Activated CD8-positive, alpha-beta T cell treated with anti-CD3 and anti-CD28 coated beads for 36 hours (primary cell): ENCODE measurements around the gene ZDHHC1. TPM values are rescaled to one million over a fixed set of nuclear protein-coding genes. Genes with fewer than 3 reads are reported as not detected.
"Not testable (repeated sequence)": the region's sequence is repeated elsewhere in the genome, so short reads cannot be mapped to it uniquely, and the experiment has no call there.

Experiments used
- ATAC-seq: fragments of 200-7000 bp; cut with Tn5 transposase; one replicate; pipeline ENCODE4 v1.10.0; 2021; ENCODE audit warnings: mild to moderate bottlenecking, moderate library complexity
- CTCF ChIA-PET: fragments of 350-600 bp; sonication (Branson Sonifier 250); formaldehyde crosslinking; loops from one replicate; lab custom pipeline; 2021; ENCODE audit warnings: antibody characterized with exemption; lab: Charles Lee
- POLR2A ChIA-PET: fragments of 350-600 bp; sonication (Branson Sonifier 250); formaldehyde crosslinking; loops from one replicate; lab custom pipeline; 2021; ENCODE audit warnings: antibody characterized with exemption; lab: Charles Lee
- DNase-seq: peaks from one replicate; pipeline ENCODE4 v3.0.0-alpha.2; 2020
- H3K27ac Mint-ChIP-seq: one replicate; pipeline ENCODE4 v1.8.0; 2021; ENCODE audit warnings: mild to moderate bottlenecking, mixed read lengths
- H3K27me3 Mint-ChIP-seq: one replicate; pipeline ENCODE4 v1.8.0; 2021; ENCODE audit warnings: mixed read lengths
- H3K36me3 Mint-ChIP-seq: one replicate; pipeline ENCODE4 v1.8.0; 2021; ENCODE audit warnings: low read depth, mixed read lengths
- H3K4me1 Mint-ChIP-seq: one replicate; pipeline ENCODE4 v1.8.0; 2021; ENCODE audit warnings: low read depth, mixed read lengths
- H3K4me3 Mint-ChIP-seq: one replicate; pipeline ENCODE4 v1.8.0; 2021; ENCODE audit warnings: mild to moderate bottlenecking, moderate library complexity, mixed read lengths
- H3K9me3 Mint-ChIP-seq: one replicate; pipeline ENCODE4 v1.8.0; 2021; ENCODE audit warnings: mixed read lengths
- intact Hi-C: fragments of 100-400 bp; cut with micrococcal nuclease; formaldehyde crosslinking; loops from one replicate; pipeline ENCODE4 v1.10.0; 2022
- total RNA-seq, 2 experiments: library from RNA; stranded (reverse); gene quantifications; one replicate each; pipeline ENCODE4 v1.2.3, GENCODE V29; 2021
- TF ChIP-seq, protein P1 (sequence below): fragments of 200-600 bp; IDR thresholded peaks from one replicate; pipeline ENCODE4 v1.8.0; 2022; ENCODE audit warnings: antibody characterized with exemption, mild to moderate bottlenecking

The ZDHHC1 gene
- total RNA-seq, 2 experiments from 2014 or later: 0.54 to 0.60 TPM

DNA sequence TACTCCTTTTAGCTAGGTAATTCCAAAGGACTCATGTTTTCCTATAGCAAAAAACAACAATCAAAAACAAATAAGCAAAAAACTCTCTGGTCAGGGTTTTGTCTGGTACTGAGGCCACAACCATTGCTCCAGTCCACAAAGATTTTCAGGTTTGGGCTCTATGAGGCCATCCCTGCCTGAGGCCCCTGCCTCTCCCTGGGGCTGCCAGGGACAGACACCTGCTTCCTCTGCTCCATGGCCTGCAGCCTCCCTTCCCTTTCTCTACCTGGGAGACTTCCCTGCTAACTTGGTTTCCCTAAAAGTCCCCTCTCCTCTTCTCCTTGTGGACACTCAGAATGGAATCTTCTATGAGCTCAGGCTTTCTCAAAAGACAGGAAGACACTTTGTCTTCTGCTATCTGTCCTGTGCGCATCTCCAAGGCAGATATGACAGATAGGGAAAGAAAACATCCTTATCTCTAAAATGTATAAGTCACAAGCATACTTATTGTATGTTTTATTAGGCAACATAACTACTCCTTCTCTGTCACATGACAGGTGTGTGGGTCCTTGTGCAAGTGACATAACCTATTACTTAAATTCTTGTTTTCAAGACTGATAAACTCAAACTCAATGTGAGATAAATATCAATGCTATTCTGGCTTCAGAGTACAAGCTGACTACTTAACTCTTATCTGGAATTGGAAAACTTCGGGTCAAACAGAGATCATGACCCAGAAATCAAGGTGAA, 1.2 kb upstream of the ZDHHC1 start:
- Mint-ChIP-seq H3K27me3 (peaks cover 26% of the 10 kb centered on the region), H3K4me1 (peaks cover 5% of the 10 kb centered on the region), H3K36me3 (no peaks in the 10 kb centered on the region), H3K9me3 (no peaks in the 10 kb centered on the region), H3K27ac (no peak overlapping the region), H3K4me3 (peak overlapping the region; percentile 44)
- ATAC-seq (no peak), DNase-seq (no peak)
- intact Hi-C loops: no loop called here
- TF ChIP-seq, protein P1, sequence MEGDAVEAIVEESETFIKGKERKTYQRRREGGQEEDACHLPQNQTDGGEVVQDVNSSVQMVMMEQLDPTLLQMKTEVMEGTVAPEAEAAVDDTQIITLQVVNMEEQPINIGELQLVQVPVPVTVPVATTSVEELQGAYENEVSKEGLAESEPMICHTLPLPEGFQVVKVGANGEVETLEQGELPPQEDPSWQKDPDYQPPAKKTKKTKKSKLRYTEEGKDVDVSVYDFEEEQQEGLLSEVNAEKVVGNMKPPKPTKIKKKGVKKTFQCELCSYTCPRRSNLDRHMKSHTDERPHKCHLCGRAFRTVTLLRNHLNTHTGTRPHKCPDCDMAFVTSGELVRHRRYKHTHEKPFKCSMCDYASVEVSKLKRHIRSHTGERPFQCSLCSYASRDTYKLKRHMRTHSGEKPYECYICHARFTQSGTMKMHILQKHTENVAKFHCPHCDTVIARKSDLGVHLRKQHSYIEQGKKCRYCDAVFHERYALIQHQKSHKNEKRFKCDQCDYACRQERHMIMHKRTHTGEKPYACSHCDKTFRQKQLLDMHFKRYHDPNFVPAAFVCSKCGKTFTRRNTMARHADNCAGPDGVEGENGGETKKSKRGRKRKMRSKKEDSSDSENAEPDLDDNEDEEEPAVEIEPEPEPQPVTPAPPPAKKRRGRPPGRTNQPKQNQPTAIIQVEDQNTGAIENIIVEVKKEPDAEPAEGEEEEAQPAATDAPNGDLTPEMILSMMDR: no peak
- POLR2A ChIA-PET: interaction anchor here (1.0 to 1.1 kb wide), 2 partner anchors 7 to 139 kb away, joined by 3 read pairs; no protein-coding TSS in a partner anchor
- CTCF ChIA-PET: interaction anchor here (0.9 to 3.0 kb wide), 6 partner anchors 9 to 70 kb away, joined by 3 to 25 read pairs (median 4); no protein-coding TSS in a partner anchor

DNA sequence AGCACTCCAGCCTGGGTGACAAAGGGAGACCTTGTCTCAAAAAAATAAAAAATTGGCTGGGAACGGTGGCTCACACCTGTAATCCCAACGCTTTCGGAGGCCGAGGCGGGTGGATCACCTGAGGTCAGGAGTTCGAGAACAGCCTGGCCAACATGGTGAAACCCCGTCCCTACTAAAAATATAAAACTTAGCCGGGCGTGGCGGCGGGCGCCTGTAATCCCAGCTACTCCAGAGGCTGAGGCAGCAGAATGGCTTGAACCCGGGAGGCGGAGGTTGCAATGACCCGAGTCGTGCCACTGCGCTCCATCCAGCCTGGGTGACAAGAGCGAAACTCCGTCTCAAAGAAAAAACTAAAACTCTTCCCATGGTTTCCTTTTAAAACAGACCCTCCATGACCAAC, 856 bp downstream of the ZDHHC1 start:
- CTCF ChIA-PET: interaction anchor here (1.6 to 4.2 kb wide), 4 partner anchors 13 to 68 kb away, joined by 6 to 22 read pairs (median 8); no protein-coding TSS in a partner anchor
- H3K4me1 Mint-ChIP-seq, ATAC-seq, POLR2A ChIA-PET, DNase-seq, H3K36me3 Mint-ChIP-seq, H3K27ac Mint-ChIP-seq, intact Hi-C loops, H3K9me3 Mint-ChIP-seq: not testable (repeated sequence)
- Mint-ChIP-seq H3K4me3 (peak overlapping the region; percentile 63), H3K27me3 (peaks cover 26% of the 10 kb centered on the region)

DNA sequence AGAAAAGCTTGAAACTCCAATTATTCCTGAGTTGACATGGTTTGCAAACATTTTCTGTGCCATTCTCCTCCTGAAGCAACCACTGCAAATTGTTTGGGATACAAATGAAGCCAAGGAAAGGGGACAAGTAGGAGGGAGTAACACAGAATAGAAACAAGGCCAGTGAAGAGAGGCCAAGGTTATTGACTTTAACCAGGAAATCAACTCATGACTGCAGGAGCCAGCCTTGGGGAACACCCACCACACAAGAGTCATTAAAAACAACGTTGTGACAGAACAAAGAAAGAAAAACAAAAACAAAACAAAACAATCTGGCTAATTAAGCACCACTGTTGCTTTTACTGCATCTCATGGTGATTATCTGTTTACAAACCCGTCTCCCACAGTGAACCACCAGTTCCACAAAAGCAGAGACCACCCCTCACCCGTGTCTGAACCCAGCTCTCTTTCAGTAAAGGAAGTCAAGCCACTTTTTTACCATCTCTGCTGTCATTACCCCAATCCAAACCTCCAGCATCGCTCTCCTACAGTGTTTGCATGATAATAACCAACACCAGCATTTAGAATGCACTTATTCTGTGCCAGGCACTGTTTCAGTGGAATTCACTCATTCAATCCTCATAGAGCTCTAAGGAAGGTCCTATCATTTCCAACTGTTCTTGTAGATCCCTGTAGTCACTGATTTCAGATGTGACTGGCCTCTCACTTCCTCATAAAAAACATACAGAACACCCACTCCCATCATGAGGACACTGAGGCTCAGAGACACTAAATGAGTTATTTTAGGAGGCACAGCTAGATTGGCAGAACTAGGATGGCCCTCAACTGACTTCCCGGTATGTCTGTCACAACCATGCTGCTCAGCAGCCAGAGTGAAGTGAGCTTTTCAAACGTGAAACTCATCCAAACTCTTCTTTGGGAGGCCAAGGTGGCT, 2.0 kb downstream of the ZDHHC1 start:
- Mint-ChIP-seq H3K27ac (no peak overlapping the region), H3K4me1 (peaks cover 5% of the 10 kb centered on the region), H3K4me3 (no peak overlapping the region), H3K36me3 (no peaks in the 10 kb centered on the region), H3K9me3 (no peaks in the 10 kb centered on the region), H3K27me3 (peaks cover 23% of the 10 kb centered on the region)
- ATAC-seq (no peak), DNase-seq (no peak)
- TF ChIP-seq, protein P1: no peak
- intact Hi-C loops: no loop called here
- POLR2A ChIA-PET: interaction anchor here (1.0 kb wide), 1 partner anchor 12 kb away, joined by 4 read pairs; no protein-coding TSS in a partner anchor
- CTCF ChIA-PET: interaction anchor here (0.5 to 4.2 kb wide), 8 partner anchors 12 to 93 kb away, joined by 3 to 22 read pairs (median 6); partner anchors contain the start of genes KCTD19 and LRRC36

DNA sequence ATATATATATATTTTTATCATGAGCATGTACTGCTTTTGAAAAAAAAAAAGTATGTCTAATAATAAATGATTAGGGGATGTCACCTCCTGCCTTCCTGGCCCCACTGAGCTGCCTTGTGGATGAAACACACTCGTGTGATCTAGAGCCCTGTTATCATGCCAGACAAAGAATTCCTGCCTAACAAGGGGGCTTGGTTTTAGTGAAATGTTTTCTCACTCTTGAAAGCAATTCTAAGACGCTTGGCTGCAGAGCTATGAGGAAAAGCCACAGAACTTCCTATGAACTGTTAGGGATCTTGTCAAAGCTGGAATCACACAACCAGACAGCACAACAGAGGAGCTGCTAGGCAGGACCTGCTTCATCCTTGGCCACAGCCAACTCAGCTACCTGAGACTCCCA, 4.0 kb downstream of the ZDHHC1 start:
- DNase-seq (no peak), ATAC-seq (no peak)
- CTCF ChIA-PET: interaction anchor here (0.8 to 4.2 kb wide), 4 partner anchors 10 to 86 kb away, joined by 3 to 22 read pairs (median 4); partner anchors contain the start of genes KCTD19 and LRRC36
- H3K4me1 Mint-ChIP-seq: peaks cover 5% of the 10 kb centered on the region
- H3K27me3 Mint-ChIP-seq: peaks cover 19% of the 10 kb centered on the region
- POLR2A ChIA-PET: interaction anchor here (0.6 to 0.8 kb wide), 3 partner anchors 18 to 130 kb away, joined by 3 read pairs; no protein-coding TSS in a partner anchor
- no peak overlapping the region for H3K27ac Mint-ChIP-seq
- no peaks in the 10 kb centered on the region for H3K9me3 Mint-ChIP-seq
- intact Hi-C loops: no loop called here
- no peaks in the 10 kb centered on the region for H3K36me3 Mint-ChIP-seq
- TF ChIP-seq, protein P1: no peak
- no peak overlapping the region for H3K4me3 Mint-ChIP-seq

DNA sequence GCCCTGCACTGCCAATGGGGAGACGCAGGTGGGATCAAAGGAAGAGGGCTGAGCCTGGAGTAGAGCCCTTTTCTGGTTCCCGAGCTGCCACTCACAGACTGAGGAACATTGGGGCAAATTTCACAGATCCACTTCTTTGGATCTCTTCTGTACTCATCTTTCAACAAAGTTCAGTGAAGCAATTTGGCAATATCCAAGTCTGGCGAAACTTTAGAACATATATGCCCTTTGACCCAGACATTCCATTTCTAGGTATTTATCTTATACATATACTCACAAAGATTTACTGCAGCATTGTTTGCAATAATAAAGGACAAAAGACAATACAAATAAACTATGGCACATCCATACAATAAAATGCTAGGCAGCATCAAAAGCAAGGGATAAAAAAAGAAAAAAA, 4.9 kb downstream of the ZDHHC1 start:
- CTCF ChIA-PET: interaction anchor here (4.2 kb wide), 1 partner anchor 17 kb away, joined by 22 read pairs; no protein-coding TSS in a partner anchor
- Mint-ChIP-seq H3K4me3 (no peak overlapping the region), H3K27me3 (peaks cover 13% of the 10 kb centered on the region), H3K4me1 (peaks cover 2% of the 10 kb centered on the region), H3K9me3 (no peaks in the 10 kb centered on the region), H3K36me3 (no peaks in the 10 kb centered on the region), H3K27ac (no peak overlapping the region)
- POLR2A ChIA-PET: no interaction called here
- no peak for ATAC-seq
- intact Hi-C loops: no loop called here
- no peak for DNase-seq
- TF ChIP-seq, protein P1: no peak
